Left kidney (tissue), 2 donors: ENCODE results near the gene CACNA1A. TPM values are rescaled to one million over a fixed set of nuclear protein-coding genes. Genes with fewer than 3 reads are reported as not detected.

Experiments used
- DNase-seq: peaks from one replicate; pipeline ENCODE4 v3.0.0-alpha.2; 2013
- polyA plus RNA-seq: library from polyadenylated mRNA; unstranded; fragments of 120-200 nt; gene quantifications from one replicate; pipeline ENCODE4 v1.2.1, GENCODE V29; 2013; ENCODE audit not compliant: insufficient read length

Gene CACNA1A
- polyA plus RNA-seq, 1 donor: 2.9 TPM

- no peak for DNase-seq
Measured at GRCh38 chr19:13493516-13494310, 12.6 kb downstream of the CACNA1A start.

GRCh38 chr19:13492128-13492527 is 14.2 kb downstream of the CACNA1A start:
- no peak for DNase-seq

GRCh38 chr19:13487985-13488384 is 18.3 kb downstream of the CACNA1A start:
- DNase-seq: no peak

GRCh38 chr19:13484166-13484565 is 22.1 kb downstream of the CACNA1A start:
- DNase-seq: no peak

- DNase-seq: no peak
Measured at GRCh38 chr19:13483215-13483614, 23.1 kb downstream of the CACNA1A start.

GRCh38 chr19:13478576-13478975 is 27.7 kb downstream of the CACNA1A start:
- DNase-seq: no peak

- DNase-seq: no peak
Measured at GRCh38 chr19:13476071-13476470, 30.2 kb downstream of the CACNA1A start.

GRCh38 chr19:13475044-13475443 is 31.2 kb downstream of the CACNA1A start:
- no peak for DNase-seq

- DNase-seq: no peak
Measured at GRCh38 chr19:13466697-13467096, 39.6 kb downstream of the CACNA1A start.

GRCh38 chr19:13463296-13463695 is 43.0 kb downstream of the CACNA1A start:
- DNase-seq: peak; percentile 53

GRCh38 chr19:13461536-13461935 is 44.7 kb downstream of the CACNA1A start:
- no peak for DNase-seq

GRCh38 chr19:13460045-13460444 is 46.2 kb downstream of the CACNA1A start:
- DNase-seq: no peak

GRCh38 chr19:13459351-13459750 is 46.9 kb downstream of the CACNA1A start:
- no peak for DNase-seq

GRCh38 chr19:13451434-13451995 is 54.8 kb downstream of the CACNA1A start:
- DNase-seq: no peak

GRCh38 chr19:13447978-13448377 is 58.3 kb downstream of the CACNA1A start:
- no peak for DNase-seq

GRCh38 chr19:13441810-13442512 is 64.3 kb downstream of the CACNA1A start:
- DNase-seq: peak; percentile 59

- no peak for DNase-seq
Measured at GRCh38 chr19:13437919-13438618, 68.2 kb downstream of the CACNA1A start.

GRCh38 chr19:13436352-13436751 is 69.9 kb downstream of the CACNA1A start:
- DNase-seq: no peak

GRCh38 chr19:13430790-13431582 is 75.3 kb downstream of the CACNA1A start:
- no peak for DNase-seq

- DNase-seq: no peak
Measured at GRCh38 chr19:13429563-13429962, 76.7 kb downstream of the CACNA1A start.

GRCh38 chr19:13428352-13428751 is 77.9 kb downstream of the CACNA1A start:
- DNase-seq: no peak
